Measurements from ENCODE around the gene DLG5. TPM values are rescaled to one million over a fixed set of nuclear protein-coding genes. Genes with fewer than 3 reads are reported as not detected.
A peak's percentile ranks its signal among the peaks of the same experiment; 100 is the strongest.

The DLG5 gene
- total RNA-seq, 2 experiments from 2014 or later, result 2.8 to 2.9 TPM

- peak overlapping the region; percentile 78 for H3K27ac Mint-ChIP-seq
- H3K36me3 Mint-ChIP-seq (ENCODE audit: low read depth), result no peaks in the 10 kb centered on the region
- POLR2A ChIA-PET, result no interaction called here
- H3K4me1 Mint-ChIP-seq, result peaks cover 19% of the 10 kb centered on the region
- no peaks in the 10 kb centered on the region for H3K27me3 Mint-ChIP-seq
- no peaks in the 10 kb centered on the region for H3K9me3 Mint-ChIP-seq
- no peak overlapping the region for H3K4me3 Mint-ChIP-seq
- no peak for DNase-seq
- CTCF ChIA-PET, result no interaction called here
Observed at GRCh38 chr10:77834540-77834939, 92.0 kb downstream of the DLG5 start.

- ChIA-PET POLR2A (no interaction called here), CTCF (interaction anchor here (1.3 kb wide), 1 partner anchor 14 kb away, joined by 3 read pairs; no protein-coding TSS in a partner anchor)
- Mint-ChIP-seq H3K4me3 (no peak overlapping the region), H3K27me3 (no peaks in the 10 kb centered on the region), H3K27ac (peak overlapping the region; percentile 50), H3K4me1 (peaks cover 19% of the 10 kb centered on the region), H3K9me3 (no peaks in the 10 kb centered on the region), H3K36me3 (ENCODE audit: low read depth) (no peaks in the 10 kb centered on the region)
- no peak for DNase-seq
Observed at GRCh38 chr10:77833792-77834191, 92.8 kb downstream of the DLG5 start.

- Mint-ChIP-seq H3K36me3 (ENCODE audit: low read depth) (no peaks in the 10 kb centered on the region), H3K27me3 (no peaks in the 10 kb centered on the region), H3K4me3 (no peak overlapping the region), H3K27ac (no peak overlapping the region), H3K4me1 (peaks cover 19% of the 10 kb centered on the region), H3K9me3 (no peaks in the 10 kb centered on the region)
- ChIA-PET CTCF (interaction anchor here (0.7 to 1.3 kb wide), 3 partner anchors 12 to 122 kb away, joined by 3 read pairs; no protein-coding TSS in a partner anchor), POLR2A (no interaction called here)
- no peak for DNase-seq
Observed at GRCh38 chr10:77833225-77833624, 93.3 kb downstream of the DLG5 start.

GRCh38 chr10:77832238-77832637 lies 94.3 kb downstream of the DLG5 start:
- H3K4me1 Mint-ChIP-seq, result peaks cover 14% of the 10 kb centered on the region
- H3K4me3 Mint-ChIP-seq, result no peak overlapping the region
- no peak for DNase-seq
- H3K9me3 Mint-ChIP-seq, result no peaks in the 10 kb centered on the region
- H3K36me3 Mint-ChIP-seq (ENCODE audit: low read depth), result no peaks in the 10 kb centered on the region
- CTCF ChIA-PET, result interaction anchor here (0.7 to 1.3 kb wide), 4 partner anchors 11 to 121 kb away, joined by 3 read pairs; no protein-coding TSS in a partner anchor
- POLR2A ChIA-PET, result no interaction called here
- no peaks in the 10 kb centered on the region for H3K27me3 Mint-ChIP-seq
- peak overlapping the region; percentile 31 for H3K27ac Mint-ChIP-seq

- Mint-ChIP-seq H3K9me3 (no peaks in the 10 kb centered on the region), H3K27ac (no peak overlapping the region), H3K4me1 (peaks cover 3% of the 10 kb centered on the region), H3K36me3 (ENCODE audit: low read depth) (no peaks in the 10 kb centered on the region), H3K4me3 (no peak overlapping the region), H3K27me3 (no peaks in the 10 kb centered on the region)
- no peak for DNase-seq
- POLR2A ChIA-PET, result no interaction called here
- CTCF ChIA-PET, result no interaction called here
Observed at GRCh38 chr10:77829356-77829755, 97.2 kb downstream of the DLG5 start.

- H3K27ac Mint-ChIP-seq, result no peak overlapping the region
- POLR2A ChIA-PET, result no interaction called here
- CTCF ChIA-PET, result interaction anchor here (0.7 kb wide), 1 partner anchor 88 kb away, joined by 4 read pairs; no protein-coding TSS in a partner anchor
- H3K4me1 Mint-ChIP-seq, result peaks cover 3% of the 10 kb centered on the region
- no peaks in the 10 kb centered on the region for H3K27me3 Mint-ChIP-seq
- H3K9me3 Mint-ChIP-seq, result no peaks in the 10 kb centered on the region
- no peaks in the 10 kb centered on the region for H3K36me3 Mint-ChIP-seq (ENCODE audit: low read depth)
- H3K4me3 Mint-ChIP-seq, result no peak overlapping the region
- no peak for DNase-seq
Observed at GRCh38 chr10:77828377-77828776, 98.2 kb downstream of the DLG5 start.

GRCh38 chr10:77827366-77827765 lies 99.2 kb downstream of the DLG5 start:
- Mint-ChIP-seq H3K36me3 (ENCODE audit: low read depth) (no peaks in the 10 kb centered on the region), H3K9me3 (no peaks in the 10 kb centered on the region), H3K27me3 (no peaks in the 10 kb centered on the region), H3K4me1 (peaks cover 3% of the 10 kb centered on the region), H3K27ac (no peak overlapping the region), H3K4me3 (no peak overlapping the region)
- no peak for DNase-seq
- CTCF ChIA-PET, result no interaction called here
- POLR2A ChIA-PET, result no interaction called here

- no peaks in the 10 kb centered on the region for H3K4me1 Mint-ChIP-seq
- POLR2A ChIA-PET, result no interaction called here
- CTCF ChIA-PET, result no interaction called here
- DNase-seq, result no peak
- H3K27me3 Mint-ChIP-seq, result no peaks in the 10 kb centered on the region
- H3K9me3 Mint-ChIP-seq, result no peaks in the 10 kb centered on the region
- H3K27ac Mint-ChIP-seq, result no peak overlapping the region
- H3K36me3 Mint-ChIP-seq (ENCODE audit: low read depth), result no peaks in the 10 kb centered on the region
- no peak overlapping the region for H3K4me3 Mint-ChIP-seq
Observed at GRCh38 chr10:77825965-77826364, 100.6 kb downstream of the DLG5 start.

- no peaks in the 10 kb centered on the region for H3K9me3 Mint-ChIP-seq
- H3K36me3 Mint-ChIP-seq (ENCODE audit: low read depth), result no peaks in the 10 kb centered on the region
- no peak for DNase-seq
- H3K27ac Mint-ChIP-seq, result no peak overlapping the region
- ChIA-PET CTCF (no interaction called here), POLR2A (no interaction called here)
- no peak overlapping the region for H3K4me3 Mint-ChIP-seq
- no peaks in the 10 kb centered on the region for H3K27me3 Mint-ChIP-seq
- H3K4me1 Mint-ChIP-seq, result peaks cover 7% of the 10 kb centered on the region
Observed at GRCh38 chr10:77824908-77825307, 101.6 kb downstream of the DLG5 start.

GRCh38 chr10:77823811-77824542 lies 102.6 kb downstream of the DLG5 start:
- no peak for DNase-seq
- CTCF ChIA-PET, result interaction anchor here (0.7 kb wide), 1 partner anchor 130 kb away, joined by 3 read pairs; no protein-coding TSS in a partner anchor
- POLR2A ChIA-PET, result no interaction called here
- Mint-ChIP-seq H3K4me3 (no peak overlapping the region), H3K27ac (no peak overlapping the region), H3K9me3 (no peaks in the 10 kb centered on the region), H3K27me3 (no peaks in the 10 kb centered on the region), H3K36me3 (ENCODE audit: low read depth) (no peaks in the 10 kb centered on the region), H3K4me1 (peaks cover 7% of the 10 kb centered on the region)

- no peak for DNase-seq
- no peaks in the 10 kb centered on the region for H3K36me3 Mint-ChIP-seq (ENCODE audit: low read depth)
- no peak overlapping the region for H3K4me3 Mint-ChIP-seq
- CTCF ChIA-PET, result interaction anchor here (0.5 to 1.0 kb wide), 2 partner anchors 11 to 35 kb away, joined by 3 read pairs; no protein-coding TSS in a partner anchor
- H3K27ac Mint-ChIP-seq, result no peak overlapping the region
- no peaks in the 10 kb centered on the region for H3K9me3 Mint-ChIP-seq
- H3K27me3 Mint-ChIP-seq, result no peaks in the 10 kb centered on the region
- H3K4me1 Mint-ChIP-seq, result peaks cover 8% of the 10 kb centered on the region
- POLR2A ChIA-PET, result no interaction called here
Observed at GRCh38 chr10:77821551-77821950, 105.0 kb downstream of the DLG5 start.

- Mint-ChIP-seq H3K36me3 (ENCODE audit: low read depth) (no peaks in the 10 kb centered on the region), H3K4me3 (no peak overlapping the region), H3K9me3 (no peaks in the 10 kb centered on the region), H3K27ac (no peak overlapping the region), H3K4me1 (peaks cover 8% of the 10 kb centered on the region), H3K27me3 (no peaks in the 10 kb centered on the region)
- DNase-seq, result no peak
- ChIA-PET POLR2A (no interaction called here), CTCF (interaction anchor here (0.5 to 1.9 kb wide), 4 partner anchors 12 to 237 kb away, joined by 3 to 9 read pairs (median 3); no protein-coding TSS in a partner anchor)
Observed at GRCh38 chr10:77821036-77821435, 105.5 kb downstream of the DLG5 start.

- H3K27ac Mint-ChIP-seq, result no peak overlapping the region
- ChIA-PET CTCF (interaction anchor here (0.7 to 1.9 kb wide), 3 partner anchors 11 to 17 kb away, joined by 3 to 9 read pairs (median 3); no protein-coding TSS in a partner anchor), POLR2A (no interaction called here)
- H3K4me3 Mint-ChIP-seq, result no peak overlapping the region
- DNase-seq, result no peak
- no peaks in the 10 kb centered on the region for H3K27me3 Mint-ChIP-seq
- H3K9me3 Mint-ChIP-seq, result no peaks in the 10 kb centered on the region
- no peaks in the 10 kb centered on the region for H3K36me3 Mint-ChIP-seq (ENCODE audit: low read depth)
- peaks cover 8% of the 10 kb centered on the region for H3K4me1 Mint-ChIP-seq
Observed at GRCh38 chr10:77820349-77820748, 106.2 kb downstream of the DLG5 start.

Measured in activated CD4-positive, alpha-beta T cell treated with anti-CD3 and anti-CD28 coated beads, Interleukin-2, amount 10 ng/mL, durations not matched to agents 7 days and 5 days (primary cell).